ENCODE results near the gene LAMB4.

DNA sequence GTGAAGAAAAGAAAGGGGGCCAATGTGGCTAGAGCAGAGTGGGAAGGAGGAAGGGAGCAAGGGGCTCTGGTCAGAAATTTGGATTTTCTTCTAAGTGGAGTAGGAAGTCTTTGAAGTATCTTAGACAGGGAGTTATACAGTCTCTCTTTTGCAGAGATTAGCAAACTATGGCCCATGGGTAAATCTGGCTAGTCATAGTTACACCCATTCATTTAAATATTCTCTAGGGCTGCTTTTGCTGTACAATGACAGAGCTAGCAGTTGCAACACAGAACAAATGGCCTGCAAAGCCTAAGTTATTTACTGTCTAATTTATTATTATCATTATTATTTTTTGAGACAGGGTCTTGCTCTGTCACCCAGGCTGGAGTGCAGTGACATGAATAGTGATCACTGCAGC lies 10.5 kb upstream of the LAMB4 start:
- TF ChIP-seq SP1 (IDR thresholded peaks at IDR 0.05) (no peak), HDGF (IDR thresholded peaks at IDR 0.05; ENCODE audit: borderline replicate concordance) (no peak), ELF4 (IDR thresholded peaks at IDR 0.05) (no peak), FOXM1 (IDR thresholded peaks at IDR 0.05; ENCODE audit: borderline replicate concordance) (no peak), ZNF384 (IDR thresholded peaks at IDR 0.05) (no peak), FOXA1 (IDR thresholded peaks at IDR 0.05) (no peak), BHLHE40 (IDR thresholded peaks at IDR 0.05; ENCODE audit: borderline replicate concordance) (no peak)
